Astrocyte (in vitro differentiated cells and primary cell): Measurements from ENCODE around the gene KIF1B. TPM values are rescaled to one million over a fixed set of nuclear protein-coding genes. Genes with fewer than 3 reads are reported as not detected.

ENCODE experiments used
- DNase-seq: peaks from one replicate; pipeline ENCODE4 v3.0.0-alpha.2; 2010; ENCODE audit warnings: low read depth
- FAIRE-seq: peaks from 2 replicates; lab custom pipeline; 2011; peaks lifted over from hg19 to GRCh38; lab: Jason Lieb, UNC
- H2AFZ ChIP-seq: 2 replicates; pipeline ENCODE4 v1.6.0; 2012; ENCODE audit warnings: low read depth, low read length, inconsistent platforms
- H3K27ac ChIP-seq: 2 replicates; pipeline ENCODE4 v1.5.1; 2011; ENCODE audit warnings: low read depth, low read length, inconsistent platforms
- H3K27me3 ChIP-seq: 2 replicates; pipeline ENCODE4 v1.6.0; 2011; ENCODE audit warnings: low read length, inconsistent platforms; ENCODE audit not compliant: insufficient read depth
- H3K36me3 ChIP-seq: 2 replicates; pipeline ENCODE4 v1.5.1; 2011; ENCODE audit warnings: low read length, inconsistent platforms; ENCODE audit not compliant: insufficient read depth
- H3K4me1 ChIP-seq: 2 replicates; pipeline ENCODE4 v1.5.1; 2011; ENCODE audit warnings: low read length, inconsistent platforms; ENCODE audit not compliant: insufficient read depth
- H3K4me2 ChIP-seq: 2 replicates; pipeline ENCODE4 v1.6.0; 2012; ENCODE audit warnings: low read length, inconsistent platforms
- H3K4me3 ChIP-seq: 2 replicates; pipeline ENCODE4 v1.5.1; 2011; ENCODE audit warnings: low read depth, mild to moderate bottlenecking, low read length, inconsistent platforms; ENCODE audit not compliant: insufficient read depth
- H3K79me2 ChIP-seq: 2 replicates; pipeline ENCODE4 v1.6.0; 2012; ENCODE audit warnings: mild to moderate bottlenecking, low read length, inconsistent platforms; ENCODE audit not compliant: insufficient read depth
- H3K9ac ChIP-seq: 2 replicates; pipeline ENCODE4 v1.6.0; 2012; ENCODE audit warnings: mild to moderate bottlenecking, low read length, inconsistent platforms
- H3K9me3 ChIP-seq: 2 replicates; pipeline ENCODE4 v1.5.1; 2012; ENCODE audit warnings: low read depth, mild to moderate bottlenecking, low read length, inconsistent platforms; ENCODE audit not compliant: insufficient read depth
- H4K20me1 ChIP-seq: 2 replicates; pipeline ENCODE4 v1.6.0; 2012; ENCODE audit warnings: low read length, inconsistent platforms; ENCODE audit not compliant: insufficient read depth
- H3K27ac Mint-ChIP-seq: one replicate; pipeline ENCODE4 v1.8.0; 2021; ENCODE audit warnings: mild to moderate bottlenecking, mixed read lengths; ENCODE audit not compliant: unreplicated experiment
- H3K27me3 Mint-ChIP-seq: one replicate; pipeline ENCODE4 v1.8.0; 2021; ENCODE audit warnings: low read depth, mixed read lengths; ENCODE audit not compliant: unreplicated experiment
- H3K36me3 Mint-ChIP-seq: one replicate; pipeline ENCODE4 v1.8.0; 2021; ENCODE audit warnings: low read depth, mixed read lengths; ENCODE audit not compliant: unreplicated experiment
- H3K4me1 Mint-ChIP-seq: one replicate; pipeline ENCODE4 v1.8.0; 2021; ENCODE audit warnings: low read depth, mixed read lengths; ENCODE audit not compliant: unreplicated experiment
- H3K4me3 Mint-ChIP-seq: one replicate; pipeline ENCODE4 v1.8.0; 2021; ENCODE audit warnings: mild to moderate bottlenecking, moderate library complexity, mixed read lengths; ENCODE audit not compliant: unreplicated experiment
- H3K9me3 Mint-ChIP-seq: one replicate; pipeline ENCODE4 v1.8.0; 2021; ENCODE audit warnings: mild to moderate bottlenecking, mixed read lengths; ENCODE audit not compliant: unreplicated experiment
- CTCF ChIP-seq: IDR thresholded peaks from 2 replicates; pipeline ENCODE4 v1.5.1; 2011; ENCODE audit warnings: low read depth, mild to moderate bottlenecking, inconsistent platforms, low read length, moderate library complexity; ENCODE audit not compliant: insufficient read depth
- EZH2 ChIP-seq: IDR thresholded peaks from 2 replicates; pipeline ENCODE4 v1.6.1; 2012; ENCODE audit warnings: mild to moderate bottlenecking, low read length, inconsistent platforms; ENCODE audit not compliant: insufficient read depth
- total RNA-seq: library from RNA; stranded (reverse); gene quantifications from 2 replicates; pipeline ENCODE4 v1.2.1, GENCODE V29; 2021

Gene KIF1B
- total RNA-seq, 1 donor from 2014 or later: 75.9 TPM

GRCh38 chr1:10384219-10384618, 173.8 kb downstream of the KIF1B start:
- Mint-ChIP-seq H3K4me3 (no peak overlapping the region), H3K27ac (no peak overlapping the region), H3K27me3 (no peaks in the 10 kb centered on the region), H3K36me3 (peaks cover 5% of the 10 kb centered on the region), H3K9me3 (peaks cover 2% of the 10 kb centered on the region), H3K4me1 (peaks cover 19% of the 10 kb centered on the region)
- no peak overlapping the region for H3K4me3 ChIP-seq
- no peak overlapping the region for H3K27ac ChIP-seq
- peaks cover 3% of the 10 kb centered on the region for H4K20me1 ChIP-seq
- no peak overlapping the region for H3K4me2 ChIP-seq
- H3K27me3 ChIP-seq: no peaks in the 10 kb centered on the region
- DNase-seq (no peak), FAIRE-seq (no peak)
- TF ChIP-seq CTCF: no peak
- TF ChIP-seq EZH2: no peak
- H2AFZ ChIP-seq: no peak overlapping the region
- H3K36me3 ChIP-seq: no peaks in the 10 kb centered on the region
- H3K9me3 ChIP-seq: no peaks in the 10 kb centered on the region
- H3K9ac ChIP-seq: no peak overlapping the region
- H3K4me1 ChIP-seq: peaks cover 21% of the 10 kb centered on the region
- H3K79me2 ChIP-seq: no peaks in the 10 kb centered on the region

DNA sequence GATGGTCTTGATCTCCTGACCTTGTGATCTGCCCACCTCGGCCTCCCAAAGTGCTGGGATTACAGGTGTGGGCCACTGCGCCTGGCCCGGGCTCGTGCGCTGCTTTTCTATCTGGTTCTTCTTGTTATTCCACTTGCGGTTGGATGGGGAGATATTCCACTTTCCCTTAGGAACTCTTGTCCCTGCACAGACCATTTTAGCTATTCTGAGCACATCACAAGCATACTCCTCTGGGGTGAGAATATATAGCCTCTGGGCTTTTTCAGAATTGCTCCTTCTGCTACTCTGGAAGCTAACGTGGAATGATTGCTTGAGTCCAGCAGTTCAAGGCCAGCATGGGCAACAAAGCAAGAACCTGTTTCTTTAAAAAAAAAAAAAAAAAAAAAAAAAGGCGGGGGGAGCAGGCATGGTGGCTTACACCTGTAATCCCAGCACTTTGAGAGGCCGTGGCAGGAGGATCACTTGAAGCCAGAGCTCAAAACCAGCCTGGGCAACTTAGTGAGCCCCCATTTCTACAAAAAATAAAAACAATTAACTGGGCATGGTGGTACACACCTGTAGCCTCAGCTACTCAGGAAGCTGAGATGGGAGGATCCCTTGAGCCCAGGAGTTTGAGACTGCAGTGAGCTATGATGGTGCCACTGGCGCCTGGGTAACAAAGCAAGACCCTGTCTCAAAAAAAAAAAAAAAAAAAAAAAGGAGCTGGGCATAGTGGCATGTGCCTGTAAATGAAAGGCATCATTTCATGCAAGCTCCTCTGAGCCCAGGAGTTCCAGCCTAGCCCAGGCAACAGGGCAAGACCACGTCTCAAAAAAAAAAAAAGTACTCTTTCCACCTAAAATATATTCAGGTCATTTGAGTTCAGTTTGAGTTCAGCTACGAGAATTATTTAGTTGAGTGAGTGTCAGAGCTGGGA, 176.6 kb downstream of the KIF1B start:
- H3K9me3 ChIP-seq: no peaks in the 10 kb centered on the region
- no peaks in the 10 kb centered on the region for H4K20me1 ChIP-seq
- no peaks in the 10 kb centered on the region for H3K79me2 ChIP-seq
- peaks cover 14% of the 10 kb centered on the region for H3K4me1 ChIP-seq
- no peak overlapping the region for H3K4me3 Mint-ChIP-seq
- H3K4me1 Mint-ChIP-seq: peaks cover 10% of the 10 kb centered on the region
- H3K9ac ChIP-seq: peak overlapping the region; percentile 55
- H3K4me2 ChIP-seq: peak overlapping the region; percentile 70
- H3K9me3 Mint-ChIP-seq: peaks cover 2% of the 10 kb centered on the region
- no peaks in the 10 kb centered on the region for H3K36me3 ChIP-seq
- peak overlapping the region; percentile 41 for H3K27ac Mint-ChIP-seq
- DNase-seq (no peak), FAIRE-seq (no peak)
- TF ChIP-seq CTCF (no peak), EZH2 (no peak)
- H3K4me3 ChIP-seq: no peak overlapping the region
- H3K36me3 Mint-ChIP-seq: peaks cover 5% of the 10 kb centered on the region
- no peaks in the 10 kb centered on the region for H3K27me3 ChIP-seq
- no peak overlapping the region for H2AFZ ChIP-seq
- peak overlapping the region; percentile 67 for H3K27ac ChIP-seq
- H3K27me3 Mint-ChIP-seq: no peaks in the 10 kb centered on the region
